A549 (cell line): ENCODE measurements around the gene CALCOCO1. TPM values are rescaled to one million over a fixed set of nuclear protein-coding genes. Genes with fewer than 3 reads are reported as not detected.

Experiments
- ATAC-seq, 2 experiments: fragments of 200-7000 bp in 1 of 2; fragments of >200 bp in 1 of 2; cut with Nextera tagmentation in 1 of 2; cut with Tn5 transposase in 1 of 2; 3 replicates each; pipeline versions ENCODE4 v1.8.0 to v1.9.1; 2018 to 2020; ENCODE audit warnings: mild to moderate bottlenecking in 1 of 2, moderate library complexity in 1 of 2
- CTCF ChIA-PET: fragments of 300-600 bp; sonication (Branson Sonifier 250); formaldehyde crosslinking; extraction: SDS; loops from one replicate; lab custom pipeline; 2021; ENCODE audit warnings: antibody characterized with exemption, inconsistent platforms; lab: Yijun Ruan, JAX
- POLR2A ChIA-PET: fragments of 350-600 bp; formaldehyde crosslinking; extraction: SDS; loops from one replicate; lab custom pipeline; 2021; ENCODE audit warnings: antibody characterized with exemption, inconsistent platforms; lab: Yijun Ruan, JAX
- DNase-seq, 2 experiments: peaks; one replicate each; pipeline versions ENCODE4 v3.0.0 to v3.0.0-alpha.2; 2011 to 2016; ENCODE audit warnings: low read depth in 1 of 2, low spot score in 1 of 2
- FAIRE-seq: peaks from 2 replicates; lab custom pipeline; 2011; peaks lifted over from hg19 to GRCh38; lab: Jason Lieb, UNC
- H3K27ac ChIP-seq, 2 experiments: fragments of >200 bp; sonication (Bioruptor Twin); formaldehyde crosslinking; 3 replicates each; pipeline ENCODE4 v1.5.1; 2016 to 2017
- H3K4me1 ChIP-seq: fragments of >200 bp; sonication (Bioruptor Twin); formaldehyde crosslinking; 3 replicates; pipeline ENCODE4 v1.6.1; 2016
- H3K4me2 ChIP-seq: fragments of >200 bp; sonication (Bioruptor Twin); formaldehyde crosslinking; 3 replicates; pipeline ENCODE4 v1.6.1; 2016
- H3K4me3 ChIP-seq: fragments of >200 bp; sonication (Bioruptor Twin); formaldehyde crosslinking; 3 replicates; pipeline ENCODE4 v1.5.1; 2016
- H3K9me3 ChIP-seq: fragments of >200 bp; sonication (Bioruptor Twin); formaldehyde crosslinking; 3 replicates; pipeline ENCODE4 v1.6.1; 2016
- CBX2 ChIP-seq: fragments of 200-600 bp; sonication (generic); IDR thresholded peaks from 2 replicates; pipeline ENCODE4 v1.6.1; 2016; ENCODE audit warnings: low read depth, mild to moderate bottlenecking, borderline replicate concordance
- CEBPB ChIP-seq, 2 experiments: fragments of >200 bp in 1 of 2; sonication (Bioruptor Twin) in 1 of 2; formaldehyde crosslinking in 1 of 2; IDR thresholded peaks; 2 replicates each; pipeline ENCODE4 v1.6.1; 2012 to 2016
- CHD2 ChIP-seq: fragments of 150-350 bp; IDR thresholded peaks from 2 replicates; pipeline ENCODE4 v1.6.1; 2014; ENCODE audit warnings: low read length; ENCODE audit not compliant: partially characterized antibody
- CHD4 ChIP-seq: fragments of 200-600 bp; sonication (generic); IDR thresholded peaks from 2 replicates; pipeline ENCODE4 v1.6.1; 2016; ENCODE audit warnings: antibody characterized with exemption, mild to moderate bottlenecking, borderline replicate concordance
- CTCF ChIP-seq: fragments of >200 bp; sonication (Bioruptor Twin); formaldehyde crosslinking; IDR thresholded peaks from 3 replicates; pipeline ENCODE4 v1.5.1; 2016
- E2F6 ChIP-seq: IDR thresholded peaks from 2 replicates; pipeline ENCODE4 v1.6.1; 2012; ENCODE audit warnings: low read depth, borderline replicate concordance
- FOSL2 ChIP-seq, 2 experiments: fragments of 450-650 bp in 1 of 2; fragments of >200 bp in 1 of 2; sonication (Bioruptor Twin) in 1 of 2; formaldehyde crosslinking; IDR thresholded peaks; 2 replicates each; pipeline versions ENCODE4 v1.5.0 to v1.6.1; 2016 to 2020; ENCODE audit warnings: mild to moderate bottlenecking in 1 of 2, moderate library complexity in 1 of 2
- HOXA7 ChIP-seq: fragments of 250-450 bp; sonication (Bioruptor Pico); IDR thresholded peaks from 2 replicates; pipeline ENCODE4 v1.5.0; 2020; ENCODE audit warnings: mild to moderate bottlenecking, moderate library complexity
- JUNB ChIP-seq: fragments of >200 bp; sonication (Bioruptor Twin); formaldehyde crosslinking; IDR thresholded peaks from 2 replicates; pipeline ENCODE4 v1.6.1; 2016
- KDM5A ChIP-seq: fragments of 200-600 bp; sonication (generic); IDR thresholded peaks from 2 replicates; pipeline ENCODE4 v1.6.1; 2016; ENCODE audit warnings: antibody characterized with exemption, mild to moderate bottlenecking
- MAFK ChIP-seq: fragments of 450-650 bp; IDR thresholded peaks from 2 replicates; pipeline ENCODE4 v1.6.1; 2014; ENCODE audit not compliant: partially characterized antibody
- NFE2L2 ChIP-seq: fragments of 150-350 bp; conservative IDR thresholded peaks from 2 replicates; pipeline ENCODE4 v1.6.1; 2014; ENCODE audit warnings: low read length
- RAD21 ChIP-seq, 2 experiments: fragments of >200 bp in 1 of 2; sonication (Bioruptor Twin) in 1 of 2; formaldehyde crosslinking in 1 of 2; IDR thresholded peaks in 1 of 2; conservative IDR thresholded peaks in 1 of 2; 2 replicates in 1 of 2; 3 replicates in 1 of 2; pipeline ENCODE4 v1.6.1; 2012 to 2018; ENCODE audit warnings: inconsistent platforms in 1 of 2
- RCOR1 ChIP-seq: fragments of 150-350 bp; IDR thresholded peaks from 2 replicates; pipeline ENCODE4 v1.6.1; 2014; ENCODE audit warnings: antibody characterized with exemption, low read length, low read depth
- RNF2 ChIP-seq: fragments of 200-600 bp; sonication (generic); IDR thresholded peaks from 2 replicates; pipeline ENCODE4 v1.6.1; 2016; ENCODE audit warnings: low read depth, mild to moderate bottlenecking, antibody characterized with exemption, moderate library complexity, borderline replicate concordance
- SMC3 ChIP-seq: fragments of >200 bp; sonication (Bioruptor Twin); formaldehyde crosslinking; IDR thresholded peaks from 3 replicates; pipeline ENCODE4 v1.6.1; 2018; ENCODE audit warnings: inconsistent platforms
- SREBF2 ChIP-seq: fragments of 450-650 bp; IDR thresholded peaks from 2 replicates; pipeline ENCODE4 v1.6.1; 2014; ENCODE audit warnings: mild to moderate bottlenecking, moderate library complexity
- ZFP36 ChIP-seq: fragments of 450-650 bp; IDR thresholded peaks from 2 replicates; pipeline ENCODE4 v1.6.1; 2014; ENCODE audit warnings: borderline replicate concordance; ENCODE audit not compliant: partially characterized antibody
- ZNF302 ChIP-seq: fragments of 250-450 bp; sonication (Bioruptor Pico); IDR thresholded peaks from 2 replicates; pipeline ENCODE4 v1.9.0; 2021; ENCODE audit warnings: inconsistent platforms, mild to moderate bottlenecking, moderate library complexity
- WGBS: methylation state at CpG from one replicate; pipeline ENCODE4 v1.1.6; 2017; ENCODE audit errors: missing lambda C conversion rate; 5-methylcytosine and 5-hydroxymethylcytosine counted together
- polyA plus RNA-seq, 4 experiments: library from polyadenylated mRNA; depleted of rRNA in 3 of 4; stranded (reverse); fragments of >200 nt; fragmentation: RNase III in 1 of 4; extraction: RNeasy Plus Mini Kit Qiagen cat#74134 plus additional on column Dnase treatment in 1 of 4; gene quantifications; 2 replicates in 3 of 4; 3 replicates in 1 of 4; pipeline ENCODE4 v1.2.3, GENCODE V29; 2011 to 2017
- TF ChIP-seq, protein P1 (sequence below): fragments of 250-450 bp; sonication (Bioruptor Pico); IDR thresholded peaks from 2 replicates; pipeline ENCODE4 v1.5.0; 2021; ENCODE audit warnings: mild to moderate bottlenecking, moderate library complexity, borderline replicate concordance

CALCOCO1 gene
- polyA plus RNA-seq, 2 of the 4 experiments (the other 2 are of a cell fraction): 28.8 to 41.5 TPM

DNA sequence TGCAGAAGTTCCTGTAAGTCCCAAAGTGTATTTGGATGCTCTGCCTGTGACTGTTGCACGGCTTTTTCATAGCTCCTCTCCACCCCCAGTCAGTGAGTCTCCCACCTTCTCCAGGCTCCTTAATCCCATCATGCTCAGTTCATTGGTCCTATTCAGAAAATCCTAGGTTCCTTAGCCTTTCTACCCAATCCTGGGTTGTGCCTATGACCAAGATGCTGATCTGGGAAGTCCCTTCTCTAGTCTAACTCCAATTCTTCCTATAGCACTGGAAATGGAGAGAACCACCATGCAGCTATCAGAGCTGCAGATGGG lies 16.8 kb upstream of the CALCOCO1 start (continued):
- TF ChIP-seq SREBF2: no peak

- TF ChIP-seq RAD21 (conservative IDR thresholded peaks at IDR 0.05 in 1 of 2, IDR thresholded peaks at IDR 0.05 in 1 of 2) (peak; percentile 67 to 77), CHD2 (no peak), CTCF (peak; percentile 78), SMC3 (peak; percentile 75)
- no peaks in the 10 kb centered on the region for H3K4me1 ChIP-seq
- no peak overlapping the region for H3K4me3 ChIP-seq
- peak; percentile 60 to 88 for DNase-seq
- H3K9me3 ChIP-seq: no peaks in the 10 kb centered on the region
- peak; percentile 43 to 77 for ATAC-seq
- CTCF ChIA-PET: interaction anchor here (0.6 to 24.8 kb wide), 41 partner anchors 12 to 471 kb away, joined by 3 to 833 read pairs (median 4); partner anchors contain the start of genes ATP5MC2, CALCOCO1, CISTR and HOXC10
- 13% methylated on average over 16 of the region's 16 CpGs for WGBS
- H3K4me2 ChIP-seq: peak overlapping the region; percentile 37; the same call in 2 of the 3 replicates
- 0 out of 6 replicates have a peak overlapping the region, but pooled peaks of 1 of the 2 experiments have one; percentile 16 for H3K27ac ChIP-seq
- POLR2A ChIA-PET: interaction anchor here (1.1 kb wide), 1 partner anchor 35 kb away, joined by 3 read pairs; no protein-coding TSS in a partner anchor
- FAIRE-seq: no peak
Measured at GRCh38 chr12:53743266-53744129, 16.2 kb upstream of the CALCOCO1 start.

DNA sequence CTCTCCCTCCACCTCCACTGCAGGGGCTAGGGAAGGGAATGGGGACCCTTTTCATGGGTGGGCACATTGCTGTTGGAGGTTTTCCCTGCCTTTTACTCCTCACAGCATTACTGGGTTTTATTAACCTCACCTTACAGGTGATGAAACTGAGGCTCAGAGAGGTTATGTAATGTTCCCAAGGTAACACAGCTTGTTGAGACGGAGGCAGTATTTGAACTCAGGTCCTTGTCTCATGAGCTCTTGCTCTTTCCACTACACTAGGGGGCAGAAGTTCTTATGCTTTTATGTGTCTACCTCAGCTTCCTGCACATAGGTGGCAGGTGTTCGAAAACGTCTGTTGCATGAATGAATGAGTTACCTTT lies 12.9 kb upstream of the CALCOCO1 start:
- H3K27ac ChIP-seq: no peak overlapping the region
- no peaks in the 10 kb centered on the region for H3K4me1 ChIP-seq
- FAIRE-seq (peak; percentile 18), DNase-seq (no peak), ATAC-seq (no peak)
- POLR2A ChIA-PET: no interaction called here
- no peak overlapping the region for H3K4me2 ChIP-seq
- H3K9me3 ChIP-seq: no peaks in the 10 kb centered on the region
- CTCF ChIA-PET: interaction anchor here (0.8 to 24.8 kb wide), 5 partner anchors 9 to 452 kb away, joined by 3 to 833 read pairs (median 4); partner anchors contain the start of gene CISTR
- WGBS: 83% methylated on average over 3 of the region's 3 CpGs
- no peak for TF ChIP-seq ZNF302 (CRISPR knock-in tag)
- TF ChIP-seq ZFP36: peak; percentile 51
- H3K4me3 ChIP-seq: no peak overlapping the region

DNA sequence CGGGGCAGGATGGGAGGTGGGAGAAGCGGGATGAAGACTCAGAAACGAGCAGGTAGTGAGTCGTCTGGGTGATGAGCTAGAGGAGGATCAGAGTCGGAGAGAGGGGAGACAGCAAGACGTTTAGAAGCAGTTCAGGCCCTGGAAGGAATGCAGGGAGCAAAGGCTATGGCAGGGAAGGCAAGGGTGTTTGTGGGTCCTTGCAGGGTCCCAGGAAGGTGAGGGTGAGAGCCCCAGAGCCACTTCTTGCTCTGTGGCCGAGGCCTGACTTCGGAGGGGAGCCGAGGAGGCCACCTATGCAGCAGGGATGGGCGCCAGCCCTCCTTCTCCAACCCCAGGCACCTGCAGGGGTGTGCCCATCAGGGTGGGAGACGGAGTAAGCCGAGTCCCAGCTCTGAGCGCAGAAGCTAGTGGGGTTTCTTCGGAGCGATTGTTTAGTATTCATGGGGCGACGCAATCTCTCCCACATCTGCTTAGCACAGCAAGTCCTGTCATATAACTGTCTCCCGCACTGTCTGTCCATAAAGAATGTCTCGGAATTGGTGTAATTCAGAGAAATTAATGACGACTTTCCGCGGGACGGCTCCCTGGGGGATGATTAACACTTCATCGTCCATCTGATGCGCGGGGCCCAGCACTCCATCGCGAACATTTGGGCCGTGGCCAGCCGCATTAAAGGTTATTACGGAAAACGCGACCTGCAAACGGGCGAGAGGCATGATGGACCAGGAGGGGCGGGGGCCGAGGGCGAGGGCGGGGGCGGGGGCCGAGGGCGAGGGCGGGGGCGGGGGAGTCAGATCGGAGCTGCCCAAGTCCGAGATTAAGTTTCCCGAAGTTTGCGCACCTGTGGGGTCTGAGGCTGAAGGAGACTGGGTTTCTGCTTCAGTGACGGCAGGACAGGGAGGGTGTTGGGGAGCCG lies 12.2 kb upstream of the CALCOCO1 start:
- Histone ChIP-seq H3K4me3 (no peak overlapping the region), H3K4me1 (no peaks in the 10 kb centered on the region), H3K9me3 (no peaks in the 10 kb centered on the region), H3K27ac (no peak overlapping the region), H3K4me2 (no peak overlapping the region)
- CTCF ChIA-PET: interaction anchor here (0.8 to 24.8 kb wide), 6 partner anchors 9 to 452 kb away, joined by 3 to 833 read pairs (median 4); partner anchors contain the start of genes CALCOCO1 and CISTR
- FAIRE-seq (no peak), DNase-seq (no peak), ATAC-seq (no peak)
- POLR2A ChIA-PET: no interaction called here
- WGBS: 59% methylated on average over 43 of the region's 50 CpGs
- TF ChIP-seq CEBPB (IDR thresholded peaks at IDR 0.05): no peak
- TF ChIP-seq RNF2: no peak
- TF ChIP-seq MAFK: no peak
- TF ChIP-seq CBX2: no peak
- TF ChIP-seq RCOR1: no peak
- TF ChIP-seq NFE2L2: no peak
- no peak for TF ChIP-seq CHD4
- no peak for TF ChIP-seq CTCF
- TF ChIP-seq HOXA7 (CRISPR knock-in tag): no peak
- TF ChIP-seq JUNB: no peak
- TF ChIP-seq, protein P1, sequence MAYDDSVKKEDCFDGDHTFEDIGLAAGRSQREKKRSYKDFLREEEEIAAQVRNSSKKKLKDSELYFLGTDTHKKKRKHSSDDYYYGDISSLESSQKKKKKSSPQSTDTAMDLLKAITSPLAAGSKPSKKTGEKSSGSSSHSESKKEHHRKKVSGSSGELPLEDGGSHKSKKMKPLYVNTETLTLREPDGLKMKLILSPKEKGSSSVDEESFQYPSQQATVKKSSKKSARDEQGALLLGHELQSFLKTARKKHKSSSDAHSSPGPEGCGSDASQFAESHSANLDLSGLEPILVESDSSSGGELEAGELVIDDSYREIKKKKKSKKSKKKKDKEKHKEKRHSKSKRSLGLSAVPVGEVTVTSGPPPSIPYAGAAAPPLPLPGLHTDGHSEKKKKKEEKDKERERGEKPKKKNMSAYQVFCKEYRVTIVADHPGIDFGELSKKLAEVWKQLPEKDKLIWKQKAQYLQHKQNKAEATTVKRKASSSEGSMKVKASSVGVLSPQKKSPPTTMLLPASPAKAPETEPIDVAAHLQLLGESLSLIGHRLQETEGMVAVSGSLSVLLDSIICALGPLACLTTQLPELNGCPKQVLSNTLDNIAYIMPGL (CRISPR knock-in tag): no peak
- no peak for TF ChIP-seq SREBF2
- no peak for TF ChIP-seq FOSL2 (IDR thresholded peaks at IDR 0.05)
- no peak for TF ChIP-seq FOSL2 (CRISPR knock-in tag; IDR thresholded peaks at IDR 0.05)
- TF ChIP-seq KDM5A: no peak
- TF ChIP-seq E2F6: no peak
